Stomach (tissue), 4 donors: Measurements from ENCODE around the gene SCIMP.

ENCODE experiments used
- CTCF ChIP-seq, 7 experiments: fragments of 450-650 bp in 4 of 7; fragments of 200-600 bp in 3 of 7; sonication (generic) in 3 of 7; IDR thresholded peaks; one replicate each; pipeline ENCODE4 v1.5.1; 2016 to 2019; ENCODE audit warnings: antibody characterized with exemption in 7 of 7, control low read depth in 2 of 7, mild to moderate bottlenecking in 1 of 7
- EP300 ChIP-seq: sonication (generic); formaldehyde crosslinking; IDR thresholded peaks from one replicate; pipeline ENCODE4 v1.6.1; 2017; ENCODE audit warnings: antibody characterized with exemption
- POLR2A ChIP-seq, 4 donors: fragments of 450-650 bp; IDR thresholded peaks; one replicate each; pipeline ENCODE4 v1.6.1; 2016; ENCODE audit warnings: antibody characterized with exemption in 4 of 4, control low read depth in 2 of 4, mild to moderate bottlenecking in 1 of 4, moderate library complexity in 1 of 4
- POLR2AphosphoS5 ChIP-seq, 3 donors: sonication (generic); formaldehyde crosslinking; IDR thresholded peaks; one replicate each; pipeline ENCODE4 v1.6.1; 2016; ENCODE audit warnings: antibody characterized with exemption in 3 of 3

GRCh38 chr17:5225668-5226457 lies 8.8 kb downstream of the SCIMP start:
- TF ChIP-seq POLR2AphosphoS5 (IDR thresholded peaks at IDR 0.05) (no peak), CTCF (IDR thresholded peaks at IDR 0.05) (no peak), EP300 (no peak), POLR2A (IDR thresholded peaks at IDR 0.05) (no peak)
